ENCODE results near the gene CLDN1. TPM values are rescaled to one million over a fixed set of nuclear protein-coding genes. Genes with fewer than 3 reads are reported as not detected.
A peak's percentile ranks its signal among the peaks of the same experiment; 100 is the strongest.
"Not testable (repeated sequence)": the region's sequence is repeated elsewhere in the genome, so short reads cannot be mapped to it uniquely, and the experiment has no call there.

CLDN1 gene
- polyA plus RNA-seq, 12 donors = 3.0 to 30.6 (median 4.8) TPM; not detected in 1

DNA sequence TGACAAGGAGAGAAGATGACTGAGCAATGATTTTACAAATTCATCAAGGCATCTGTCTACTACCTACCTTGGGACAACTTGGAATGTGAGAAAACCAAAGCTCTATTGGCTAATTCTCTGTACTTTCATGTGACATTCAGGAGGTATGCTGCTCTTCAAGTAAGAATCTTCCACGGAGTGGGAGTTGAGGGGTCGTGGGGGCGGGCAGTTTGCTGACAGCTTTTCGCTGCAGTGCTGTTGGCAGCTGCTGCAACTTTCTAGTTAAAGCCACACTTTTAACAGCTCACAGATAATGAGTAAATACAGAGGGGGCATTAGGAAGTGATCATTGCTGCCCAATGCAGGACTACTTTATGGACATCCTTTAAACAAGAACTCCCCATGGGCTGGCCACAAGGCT, 22.3 kb downstream of the CLDN1 start:
- DNase-seq = no peak

- DNase-seq = no peak
Measured at GRCh38 chr3:190294030-190294429, 28.2 kb downstream of the CLDN1 start.

GRCh38 chr3:190293621-190294020, 28.6 kb downstream of the CLDN1 start:
- DNase-seq = no peak

- no peak for DNase-seq
Measured at GRCh38 chr3:190291994-190292584, 30.2 kb downstream of the CLDN1 start.

- no peak for DNase-seq
Measured at GRCh38 chr3:190289989-190290388, 32.3 kb downstream of the CLDN1 start.

DNA sequence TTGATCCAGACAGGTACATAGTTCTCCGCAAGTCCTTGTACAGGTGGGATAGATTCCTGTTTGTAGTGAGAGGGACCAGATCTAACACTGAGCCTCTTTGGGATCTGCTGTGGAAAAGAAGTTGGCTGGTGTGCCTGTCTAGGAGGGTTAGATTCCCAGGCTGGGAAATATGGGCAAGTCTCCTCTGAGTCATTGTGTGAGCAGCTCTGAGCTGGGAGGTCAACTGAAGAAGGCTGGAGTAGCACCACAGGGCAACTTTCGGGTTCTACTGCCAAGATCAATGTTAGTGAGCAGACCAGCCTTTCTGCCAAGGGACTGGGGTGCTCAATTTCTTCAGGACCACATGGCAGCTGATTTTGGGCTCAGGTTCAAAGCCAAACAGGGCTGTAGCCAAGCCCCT, 33.4 kb downstream of the CLDN1 start:
- no peak for DNase-seq

GRCh38 chr3:190286014-190286413, 36.2 kb downstream of the CLDN1 start:
- no peak for DNase-seq

DNA sequence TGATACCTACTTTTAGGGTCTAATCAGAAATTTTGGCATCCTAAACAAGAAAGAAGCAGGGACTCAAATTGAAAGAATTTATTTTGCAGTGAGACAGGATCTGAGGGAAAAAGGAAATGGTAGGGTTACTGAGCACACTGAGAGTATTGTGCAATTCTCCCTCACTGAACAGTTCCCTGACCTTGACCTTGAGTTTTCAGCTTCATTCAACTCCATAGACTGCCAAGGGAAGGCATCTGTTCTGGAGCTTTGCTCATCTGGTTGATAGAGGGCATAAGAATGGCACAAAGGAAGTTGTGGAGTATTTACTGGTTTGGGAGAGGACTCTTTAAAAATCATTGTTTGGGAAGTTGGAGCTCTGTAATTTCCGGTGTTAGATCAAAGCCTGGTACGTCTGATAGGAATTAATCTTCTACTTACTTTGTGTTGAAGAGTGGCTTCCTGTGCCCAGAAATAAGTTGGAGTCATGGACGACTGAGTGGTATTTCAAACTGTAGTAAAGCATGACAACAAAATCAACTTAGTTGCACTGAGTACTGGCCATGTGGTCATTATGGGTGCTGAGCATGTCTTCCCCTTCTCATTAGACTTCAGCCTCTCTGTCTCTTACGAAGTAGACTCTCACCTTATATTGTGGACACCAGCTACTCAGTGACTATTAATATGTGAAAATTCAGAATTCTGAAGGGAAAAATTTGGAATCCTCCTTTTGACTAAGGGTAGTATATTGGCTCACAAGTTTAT, 40.8 kb downstream of the CLDN1 start:
- DNase-seq = no peak

DNA sequence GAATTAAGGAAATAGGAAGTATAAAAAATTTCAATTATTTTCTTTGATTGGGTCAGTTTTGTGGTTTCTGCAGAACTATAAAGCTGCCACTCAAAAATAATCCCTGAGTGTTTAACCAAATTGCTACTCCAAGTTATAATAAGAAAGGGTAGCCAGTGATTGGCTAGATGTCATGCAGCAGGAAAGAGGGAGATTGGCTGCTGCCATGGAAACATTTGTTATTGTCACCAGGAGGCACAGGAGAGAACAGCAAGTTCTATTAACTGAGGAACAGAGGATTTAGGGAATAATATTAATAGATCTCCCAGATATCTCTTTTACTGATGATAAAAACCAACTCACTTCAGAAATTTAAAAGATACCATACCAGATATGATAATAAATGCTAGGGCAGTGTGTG, 42.6 kb downstream of the CLDN1 start:
- DNase-seq = no peak

DNA sequence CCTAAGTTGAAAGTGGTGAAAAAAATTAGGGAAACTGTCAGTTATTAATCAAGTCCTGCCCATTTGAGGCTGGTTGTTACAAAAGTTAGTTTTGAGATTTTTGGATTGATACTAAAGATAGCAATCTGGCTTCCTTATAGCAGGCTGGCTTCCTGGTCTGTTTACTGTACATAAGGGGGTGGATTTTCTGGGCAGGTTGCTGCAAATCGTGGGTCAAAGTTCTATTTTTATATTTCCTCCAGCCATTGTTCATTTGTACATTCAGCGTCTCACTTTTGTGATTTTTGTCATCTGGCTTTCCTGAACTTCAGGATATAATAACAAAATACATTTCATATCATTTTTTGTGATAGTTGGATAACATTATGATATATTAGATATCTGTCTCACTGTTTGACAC, 49.5 kb downstream of the CLDN1 start:
- no peak for DNase-seq

DNA sequence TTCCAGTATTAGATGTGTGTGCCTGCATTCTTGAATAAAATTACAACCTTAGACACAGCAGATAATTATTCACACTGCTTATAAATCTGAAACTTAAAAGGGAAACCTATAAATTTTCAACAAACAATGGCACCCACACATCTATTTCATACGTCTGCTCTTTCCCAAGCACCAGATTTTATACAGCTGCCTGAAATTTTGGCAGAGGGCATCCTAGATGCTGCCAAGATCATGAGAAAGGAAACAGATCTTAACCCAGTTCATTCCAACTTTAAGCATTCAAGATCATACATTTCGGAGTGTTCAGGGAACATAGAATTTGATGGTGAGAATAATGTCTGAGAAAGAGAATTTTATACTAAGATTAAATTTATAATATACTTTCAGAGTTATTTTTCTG, 53.1 kb downstream of the CLDN1 start:
- peak; percentile 27 for DNase-seq

- DNase-seq = not testable (repeated sequence)
Measured at GRCh38 chr3:190267464-190267863, 54.8 kb downstream of the CLDN1 start.

- no peak for DNase-seq
Measured at GRCh38 chr3:190266913-190267290, 55.3 kb downstream of the CLDN1 start.

DNA sequence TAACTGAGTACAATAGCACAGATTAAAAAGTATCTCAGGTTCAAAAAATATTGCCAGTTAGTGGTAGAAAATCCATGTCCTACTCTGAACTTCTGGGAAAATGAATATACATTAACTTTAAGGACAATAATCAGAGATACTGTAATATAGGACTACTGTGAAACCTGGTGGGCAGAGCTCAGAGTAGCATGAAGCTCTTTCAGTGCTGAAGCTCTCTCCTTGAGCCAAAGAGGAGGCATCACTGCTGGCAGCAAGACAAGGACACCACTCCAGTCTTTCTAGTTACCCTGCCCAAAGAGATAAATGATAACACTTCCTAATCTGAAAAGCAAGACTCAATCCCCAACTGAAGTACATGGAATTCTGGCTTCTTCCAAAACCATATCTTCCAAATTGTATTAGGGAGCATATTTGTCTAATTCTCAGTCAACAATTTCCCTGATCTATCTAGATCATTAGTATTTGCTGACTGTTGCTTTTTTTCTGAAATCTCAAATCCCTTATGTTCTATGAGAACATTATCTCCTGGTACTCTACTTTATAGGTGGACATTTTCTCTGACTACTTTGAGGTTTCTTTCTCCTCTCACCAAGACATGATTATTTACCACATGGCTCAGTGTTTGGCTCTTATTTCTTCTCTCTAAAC, 55.9 kb downstream of the CLDN1 start:
- DNase-seq = no peak

DNA sequence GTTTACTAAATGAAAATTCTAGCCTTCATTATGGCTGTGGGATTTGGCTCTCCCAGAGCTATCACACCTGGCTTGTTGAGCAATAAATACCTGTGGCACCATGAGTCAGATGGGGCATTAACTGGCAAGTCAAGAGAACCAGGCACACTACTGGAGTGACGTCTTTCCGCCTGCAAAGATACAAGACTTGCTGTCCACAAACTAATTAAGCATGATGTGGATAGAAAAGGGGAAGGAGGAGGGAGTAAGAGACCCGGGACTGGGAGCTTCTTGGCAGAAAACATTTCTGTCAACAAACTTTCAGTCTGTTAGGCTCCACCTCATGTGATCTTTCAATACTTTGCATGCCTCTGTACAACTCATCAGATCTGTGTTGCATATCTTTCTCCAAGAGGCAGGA, 56.5 kb downstream of the CLDN1 start:
- DNase-seq = no peak

DNA sequence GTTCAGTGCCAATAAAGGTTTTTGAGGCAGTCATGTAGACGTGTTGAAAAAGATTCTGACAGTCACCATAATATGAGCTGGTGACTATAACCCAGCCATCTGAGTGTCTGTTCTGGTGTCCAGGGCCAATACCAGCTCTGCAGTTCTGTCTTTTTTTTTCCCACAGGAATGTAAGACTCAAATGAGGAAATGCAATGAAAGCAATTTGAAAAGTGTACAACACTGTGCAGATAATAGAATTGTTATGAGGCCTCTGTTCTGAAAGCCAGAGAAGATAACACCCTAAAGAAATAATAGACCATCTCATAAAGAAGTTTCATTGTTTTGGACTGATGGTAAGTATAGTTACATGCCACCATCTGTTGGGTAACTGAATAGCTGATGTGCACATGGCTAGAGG, 57.1 kb downstream of the CLDN1 start:
- no peak for DNase-seq

DNA sequence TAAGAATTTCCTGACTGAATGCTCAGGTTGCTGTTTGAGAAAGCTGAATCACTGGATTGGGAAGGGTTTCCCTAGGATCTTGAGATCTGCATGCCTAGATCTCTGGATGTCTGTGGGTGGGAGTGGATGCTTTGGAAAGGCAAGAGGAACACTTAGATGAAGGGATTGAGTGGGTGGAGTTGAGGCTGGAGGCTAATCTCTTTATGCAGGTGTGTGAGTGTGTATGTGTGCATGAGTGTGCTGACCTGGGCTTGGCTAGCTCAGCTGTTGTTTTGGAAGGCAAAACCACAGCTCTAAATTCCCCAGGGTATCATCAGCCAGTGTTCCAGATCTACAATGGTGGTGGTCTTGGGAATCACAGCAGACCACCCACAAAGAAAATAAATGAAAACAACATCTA, 60.5 kb downstream of the CLDN1 start:
- DNase-seq = no peak

DNA sequence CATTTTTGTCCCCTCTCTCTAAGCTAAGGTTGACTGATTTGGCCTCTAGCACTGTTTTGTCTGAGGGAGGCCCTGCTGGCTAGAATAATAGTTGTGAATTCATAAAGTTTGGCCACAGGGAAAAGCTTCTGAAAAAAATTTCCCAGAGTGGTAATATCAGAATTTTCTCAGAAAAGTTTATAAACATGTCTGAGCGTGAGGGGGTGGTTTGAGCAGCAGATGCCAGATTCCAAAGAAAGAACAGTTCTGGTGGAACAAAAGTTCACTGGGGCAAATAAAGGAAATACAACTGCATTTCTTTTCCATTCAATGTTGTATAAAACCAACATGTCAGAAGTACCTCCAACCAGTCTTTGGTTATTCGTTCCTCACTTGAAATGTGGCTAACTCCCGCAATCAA, 61.2 kb downstream of the CLDN1 start:
- DNase-seq = no peak

DNA sequence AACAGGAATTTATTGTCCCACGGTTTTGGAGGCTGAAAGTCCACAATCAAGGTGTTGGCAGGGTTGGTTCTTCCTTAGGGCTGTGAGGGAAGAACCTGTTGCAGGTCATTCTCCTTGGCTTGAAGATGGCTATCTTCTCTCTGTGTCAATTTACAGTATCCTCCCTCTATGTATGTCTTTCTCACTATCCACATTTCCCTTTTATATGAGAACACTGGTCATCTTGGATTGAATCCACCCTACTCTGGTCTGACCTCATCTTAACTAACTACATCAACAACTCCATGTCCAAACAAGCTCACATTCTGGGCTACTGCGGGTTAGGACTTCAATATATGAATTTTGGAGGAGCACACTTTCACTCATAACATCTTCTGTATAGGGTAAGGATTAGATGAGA, 61.9 kb downstream of the CLDN1 start:
- no peak for DNase-seq

- no peak for DNase-seq
Measured at GRCh38 chr3:190258634-190259033, 63.6 kb downstream of the CLDN1 start.

All from muscle of arm (tissue), 12 donors.